WTC11 (cell line): Measurements from ENCODE around the gene IL1RAPL1. TPM values are rescaled to one million over a fixed set of nuclear protein-coding genes. Genes with fewer than 3 reads are reported as not detected.
"Not testable (repeated sequence)": the region's sequence is repeated elsewhere in the genome, so short reads cannot be mapped to it uniquely, and the experiment has no call there.

Experiments
- ATAC-seq: fragments of 200-7000 bp; cut with Tn5 transposase; 2 replicates; pipeline ENCODE4 v1.10.0; 2021; ENCODE audit warnings: mild to moderate bottlenecking, moderate library complexity
- CTCF ChIA-PET: fragments of 300-600 bp; sonication (Branson Sonifier 250); formaldehyde crosslinking; loops from one replicate; lab custom pipeline; 2021; ENCODE audit warnings: antibody characterized with exemption; lab: Charles Lee
- POLR2A ChIA-PET: fragments of 350-600 bp; sonication (Branson Sonifier 250); formaldehyde crosslinking; loops from one replicate; lab custom pipeline; 2021; ENCODE audit warnings: antibody characterized with exemption; lab: Charles Lee
- DNase-seq: peaks from one replicate; pipeline ENCODE4 v3.0.0; 2021; ENCODE audit warnings: low spot score
- H3K27ac Mint-ChIP-seq: 2 replicates; pipeline ENCODE4 v1.8.0; 2021; ENCODE audit warnings: mixed read lengths
- H3K27me3 Mint-ChIP-seq: 2 replicates; pipeline ENCODE4 v1.8.0; 2021; ENCODE audit warnings: low read depth, mild to moderate bottlenecking, moderate library complexity, mixed read lengths
- H3K36me3 Mint-ChIP-seq: 2 replicates; pipeline ENCODE4 v1.8.0; 2021; ENCODE audit warnings: mixed read lengths
- H3K4me1 Mint-ChIP-seq: 2 replicates; pipeline ENCODE4 v1.8.0; 2022; ENCODE audit warnings: mixed read lengths
- H3K4me3 Mint-ChIP-seq: 2 replicates; pipeline ENCODE4 v1.8.0; 2021; ENCODE audit warnings: mild to moderate bottlenecking, moderate library complexity, mixed read lengths
- H3K9me3 Mint-ChIP-seq: 2 replicates; pipeline ENCODE4 v1.8.0; 2021; ENCODE audit warnings: mixed read lengths
- ATF1 ChIP-seq: sonication (generic); formaldehyde crosslinking; IDR thresholded peaks from 2 replicates; pipeline ENCODE4 v1.8.1; 2023; ENCODE audit warnings: mild to moderate bottlenecking, moderate library complexity, missing genetic modification reagents
- ATF3 ChIP-seq: sonication (generic); formaldehyde crosslinking; conservative IDR thresholded peaks from 2 replicates; pipeline ENCODE4 v1.8.1; 2022; ENCODE audit warnings: mild to moderate bottlenecking, missing genetic modification reagents
- CREB1 ChIP-seq: sonication (generic); formaldehyde crosslinking; IDR thresholded peaks from 2 replicates; pipeline ENCODE4 v1.8.0; 2023; ENCODE audit warnings: mild to moderate bottlenecking, missing genetic modification reagents
- ERG ChIP-seq: fragments of 250-450 bp; sonication (Bioruptor Pico); IDR thresholded peaks from 2 replicates; pipeline ENCODE4 v1.8.0; 2021; ENCODE audit warnings: mild to moderate bottlenecking
- HMGXB4 ChIP-seq: sonication (generic); formaldehyde crosslinking; IDR thresholded peaks from 2 replicates; pipeline ENCODE4 v1.8.1; 2023; ENCODE audit warnings: mild to moderate bottlenecking, moderate library complexity, missing genetic modification reagents
- IRF2 ChIP-seq: sonication (generic); formaldehyde crosslinking; IDR thresholded peaks from 2 replicates; pipeline ENCODE4 v1.8.0; 2022; ENCODE audit warnings: low read depth, missing genetic modification reagents, borderline replicate concordance
- JAZF1 ChIP-seq: fragments of 250-450 bp; sonication (Bioruptor Pico); IDR thresholded peaks from 2 replicates; pipeline ENCODE4 v1.9.0; 2021; ENCODE audit warnings: moderate library complexity, mild to moderate bottlenecking, inconsistent platforms
- KAT7 ChIP-seq: sonication (generic); formaldehyde crosslinking; IDR thresholded peaks from 2 replicates; pipeline ENCODE4 v1.8.1; 2023; ENCODE audit warnings: missing genetic modification reagents, mild to moderate bottlenecking, borderline replicate concordance
- NFE2L1 ChIP-seq: sonication (generic); formaldehyde crosslinking; IDR thresholded peaks from 2 replicates; pipeline ENCODE4 v1.8.1; 2023; ENCODE audit warnings: missing genetic modification reagents
- NR1H2 ChIP-seq: sonication (generic); formaldehyde crosslinking; IDR thresholded peaks from 2 replicates; pipeline ENCODE4 v1.9.0; 2021; ENCODE audit warnings: mild to moderate bottlenecking, moderate library complexity, missing genetic modification reagents
- PRRX2 ChIP-seq: fragments of 250-450 bp; sonication (Bioruptor Pico); IDR thresholded peaks from 2 replicates; pipeline ENCODE4 v1.8.0; 2021; ENCODE audit warnings: mild to moderate bottlenecking
- SP1 ChIP-seq: sonication (generic); formaldehyde crosslinking; conservative IDR thresholded peaks from 2 replicates; pipeline ENCODE4 v1.8.1; 2022; ENCODE audit warnings: missing genetic modification reagents
- ZNF121 ChIP-seq: sonication (generic); formaldehyde crosslinking; IDR thresholded peaks from 2 replicates; pipeline ENCODE4 v1.8.0; 2023; ENCODE audit warnings: missing genetic modification reagents
- ZNF219 ChIP-seq: sonication (generic); formaldehyde crosslinking; IDR thresholded peaks from 2 replicates; pipeline ENCODE4 v1.8.0; 2023; ENCODE audit warnings: missing genetic modification reagents, mild to moderate bottlenecking, borderline replicate concordance
- ZNF423 ChIP-seq: fragments of 250-450 bp; sonication (Bioruptor Pico); IDR thresholded peaks from 2 replicates; pipeline ENCODE4 v2.1.2; 2022; ENCODE audit warnings: mild to moderate bottlenecking, moderate library complexity
- total RNA-seq: library from RNA; stranded (reverse); gene quantifications from 3 replicates; pipeline ENCODE4 v1.2.3, GENCODE V29; 2021
- TF ChIP-seq, protein P1 (sequence below): sonication (generic); formaldehyde crosslinking; IDR thresholded peaks from 2 replicates; pipeline ENCODE4 v1.8.1; 2023; ENCODE audit warnings: mild to moderate bottlenecking, missing genetic modification reagents, borderline replicate concordance
- TF ChIP-seq, protein P2 (sequence below): sonication (generic); formaldehyde crosslinking; IDR thresholded peaks from 2 replicates; pipeline ENCODE4 v1.8.1; 2022; ENCODE audit warnings: mild to moderate bottlenecking, moderate library complexity, missing genetic modification reagents
- TF ChIP-seq, protein P3 (sequence below): sonication (generic); formaldehyde crosslinking; IDR thresholded peaks from 2 replicates; pipeline ENCODE4 v1.8.0; 2023; ENCODE audit warnings: mild to moderate bottlenecking, missing genetic modification reagents

The IL1RAPL1 gene
- total RNA-seq, 1 experiment from 2014 or later: 0.13 TPM

DNA sequence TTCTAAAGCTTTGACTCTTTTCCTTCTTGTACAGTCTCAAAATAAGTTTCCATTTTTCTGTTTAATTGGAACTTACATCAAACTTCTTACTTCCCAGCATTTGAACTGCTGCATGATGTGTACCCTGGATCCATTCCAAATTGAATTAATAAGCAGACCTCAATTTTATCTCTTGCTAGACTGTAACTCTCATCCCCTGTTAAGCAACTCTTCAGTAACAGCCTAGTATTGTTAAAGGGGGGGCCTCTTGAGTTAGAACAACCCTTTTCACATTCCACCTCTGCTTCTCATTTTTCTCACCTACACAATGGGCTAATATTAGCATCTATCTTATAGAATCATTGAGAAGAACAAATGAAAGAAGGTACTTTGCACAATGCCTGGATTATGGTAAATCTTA, 169.4 kb downstream of the IL1RAPL1 start:
- Mint-ChIP-seq H3K36me3 (no peaks in the 10 kb centered on the region), H3K9me3 (no peaks in the 10 kb centered on the region), H3K4me1 (no peaks in the 10 kb centered on the region), H3K27ac (no peak overlapping the region), H3K27me3 (no peaks in the 10 kb centered on the region), H3K4me3 (no peak overlapping the region)
- no peak for ATAC-seq
- CTCF ChIA-PET: no interaction called here
- TF ChIP-seq, protein P1, sequence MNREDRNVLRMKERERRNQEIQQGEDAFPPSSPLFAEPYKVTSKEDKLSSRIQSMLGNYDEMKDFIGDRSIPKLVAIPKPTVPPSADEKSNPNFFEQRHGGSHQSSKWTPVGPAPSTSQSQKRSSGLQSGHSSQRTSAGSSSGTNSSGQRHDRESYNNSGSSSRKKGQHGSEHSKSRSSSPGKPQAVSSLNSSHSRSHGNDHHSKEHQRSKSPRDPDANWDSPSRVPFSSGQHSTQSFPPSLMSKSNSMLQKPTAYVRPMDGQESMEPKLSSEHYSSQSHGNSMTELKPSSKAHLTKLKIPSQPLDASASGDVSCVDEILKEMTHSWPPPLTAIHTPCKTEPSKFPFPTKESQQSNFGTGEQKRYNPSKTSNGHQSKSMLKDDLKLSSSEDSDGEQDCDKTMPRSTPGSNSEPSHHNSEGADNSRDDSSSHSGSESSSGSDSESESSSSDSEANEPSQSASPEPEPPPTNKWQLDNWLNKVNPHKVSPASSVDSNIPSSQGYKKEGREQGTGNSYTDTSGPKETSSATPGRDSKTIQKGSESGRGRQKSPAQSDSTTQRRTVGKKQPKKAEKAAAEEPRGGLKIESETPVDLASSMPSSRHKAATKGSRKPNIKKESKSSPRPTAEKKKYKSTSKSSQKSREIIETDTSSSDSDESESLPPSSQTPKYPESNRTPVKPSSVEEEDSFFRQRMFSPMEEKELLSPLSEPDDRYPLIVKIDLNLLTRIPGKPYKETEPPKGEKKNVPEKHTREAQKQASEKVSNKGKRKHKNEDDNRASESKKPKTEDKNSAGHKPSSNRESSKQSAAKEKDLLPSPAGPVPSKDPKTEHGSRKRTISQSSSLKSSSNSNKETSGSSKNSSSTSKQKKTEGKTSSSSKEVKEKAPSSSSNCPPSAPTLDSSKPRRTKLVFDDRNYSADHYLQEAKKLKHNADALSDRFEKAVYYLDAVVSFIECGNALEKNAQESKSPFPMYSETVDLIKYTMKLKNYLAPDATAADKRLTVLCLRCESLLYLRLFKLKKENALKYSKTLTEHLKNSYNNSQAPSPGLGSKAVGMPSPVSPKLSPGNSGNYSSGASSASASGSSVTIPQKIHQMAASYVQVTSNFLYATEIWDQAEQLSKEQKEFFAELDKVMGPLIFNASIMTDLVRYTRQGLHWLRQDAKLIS (CRISPR knock-in tag): no peak
- no peak for TF ChIP-seq SP1 (CRISPR knock-in tag)
- no peak for TF ChIP-seq KAT7
- no peak for TF ChIP-seq ZNF219 (CRISPR knock-in tag)
- no peak for TF ChIP-seq ZNF423 (CRISPR knock-in tag)
- TF ChIP-seq JAZF1 (CRISPR knock-in tag): no peak
- no peak for TF ChIP-seq NFE2L1 (CRISPR knock-in tag)
- no peak for DNase-seq
- POLR2A ChIA-PET: no interaction called here

DNA sequence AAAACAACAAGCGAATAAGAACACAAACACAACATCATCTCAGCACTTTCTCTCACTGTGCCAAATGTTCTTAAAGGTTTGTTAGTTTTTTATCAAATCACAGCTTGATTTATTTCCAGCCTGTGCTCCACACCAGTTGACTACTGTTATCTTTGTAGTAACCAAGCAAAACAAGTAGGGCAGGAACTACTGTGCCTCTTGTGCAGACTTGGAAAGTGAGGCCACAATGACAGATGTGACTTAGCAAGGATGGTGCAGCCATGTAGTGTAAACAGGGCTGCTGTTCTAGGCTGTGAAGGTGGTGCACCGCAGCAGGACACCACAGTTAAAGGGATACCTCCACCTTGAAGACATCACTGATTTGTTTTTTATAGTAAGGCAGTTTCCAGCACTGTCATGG, 170.0 kb downstream of the IL1RAPL1 start:
- ChIA-PET POLR2A (no interaction called here), CTCF (no interaction called here)
- H3K36me3 Mint-ChIP-seq: no peaks in the 10 kb centered on the region
- H3K9me3 Mint-ChIP-seq: no peaks in the 10 kb centered on the region
- DNase-seq: no peak
- H3K27ac Mint-ChIP-seq: no peak overlapping the region
- ATAC-seq: no peak
- no peak for TF ChIP-seq SP1 (CRISPR knock-in tag)
- no peak for TF ChIP-seq ATF1 (CRISPR knock-in tag)
- TF ChIP-seq ERG: no peak
- no peak for TF ChIP-seq PRRX2
- TF ChIP-seq ZNF219 (CRISPR knock-in tag): no peak
- TF ChIP-seq, protein P2, sequence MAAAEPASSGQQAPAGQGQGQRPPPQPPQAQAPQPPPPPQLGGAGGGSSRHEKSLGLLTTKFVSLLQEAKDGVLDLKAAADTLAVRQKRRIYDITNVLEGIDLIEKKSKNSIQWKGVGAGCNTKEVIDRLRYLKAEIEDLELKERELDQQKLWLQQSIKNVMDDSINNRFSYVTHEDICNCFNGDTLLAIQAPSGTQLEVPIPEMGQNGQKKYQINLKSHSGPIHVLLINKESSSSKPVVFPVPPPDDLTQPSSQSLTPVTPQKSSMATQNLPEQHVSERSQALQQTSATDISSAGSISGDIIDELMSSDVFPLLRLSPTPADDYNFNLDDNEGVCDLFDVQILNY (CRISPR knock-in tag): no peak
- TF ChIP-seq ATF3: no peak
- TF ChIP-seq HMGXB4 (CRISPR knock-in tag): no peak
- TF ChIP-seq NR1H2: no peak
- TF ChIP-seq IRF2: no peak
- TF ChIP-seq, protein P3, sequence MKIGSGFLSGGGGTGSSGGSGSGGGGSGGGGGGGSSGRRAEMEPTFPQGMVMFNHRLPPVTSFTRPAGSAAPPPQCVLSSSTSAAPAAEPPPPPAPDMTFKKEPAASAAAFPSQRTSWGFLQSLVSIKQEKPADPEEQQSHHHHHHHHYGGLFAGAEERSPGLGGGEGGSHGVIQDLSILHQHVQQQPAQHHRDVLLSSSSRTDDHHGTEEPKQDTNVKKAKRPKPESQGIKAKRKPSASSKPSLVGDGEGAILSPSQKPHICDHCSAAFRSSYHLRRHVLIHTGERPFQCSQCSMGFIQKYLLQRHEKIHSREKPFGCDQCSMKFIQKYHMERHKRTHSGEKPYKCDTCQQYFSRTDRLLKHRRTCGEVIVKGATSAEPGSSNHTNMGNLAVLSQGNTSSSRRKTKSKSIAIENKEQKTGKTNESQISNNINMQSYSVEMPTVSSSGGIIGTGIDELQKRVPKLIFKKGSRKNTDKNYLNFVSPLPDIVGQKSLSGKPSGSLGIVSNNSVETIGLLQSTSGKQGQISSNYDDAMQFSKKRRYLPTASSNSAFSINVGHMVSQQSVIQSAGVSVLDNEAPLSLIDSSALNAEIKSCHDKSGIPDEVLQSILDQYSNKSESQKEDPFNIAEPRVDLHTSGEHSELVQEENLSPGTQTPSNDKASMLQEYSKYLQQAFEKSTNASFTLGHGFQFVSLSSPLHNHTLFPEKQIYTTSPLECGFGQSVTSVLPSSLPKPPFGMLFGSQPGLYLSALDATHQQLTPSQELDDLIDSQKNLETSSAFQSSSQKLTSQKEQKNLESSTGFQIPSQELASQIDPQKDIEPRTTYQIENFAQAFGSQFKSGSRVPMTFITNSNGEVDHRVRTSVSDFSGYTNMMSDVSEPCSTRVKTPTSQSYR (CRISPR knock-in tag): no peak
- TF ChIP-seq ZNF121 (CRISPR knock-in tag): no peak
- TF ChIP-seq CREB1: no peak
- no peak overlapping the region for H3K4me3 Mint-ChIP-seq
- no peaks in the 10 kb centered on the region for H3K4me1 Mint-ChIP-seq
- no peaks in the 10 kb centered on the region for H3K27me3 Mint-ChIP-seq

GRCh38 chrX:28766561-28766960, 179.3 kb downstream of the IL1RAPL1 start:
- H3K36me3 Mint-ChIP-seq, H3K27ac Mint-ChIP-seq, CTCF ChIA-PET, H3K4me3 Mint-ChIP-seq, POLR2A ChIA-PET, H3K9me3 Mint-ChIP-seq, DNase-seq, H3K4me1 Mint-ChIP-seq, H3K27me3 Mint-ChIP-seq, ATAC-seq: not testable (repeated sequence)
